Measurements from ENCODE around the gene RUBCN. TPM values are rescaled to one million over a fixed set of nuclear protein-coding genes. Genes with fewer than 3 reads are reported as not detected.

Gene RUBCN
- total and polyA plus RNA-seq, 9 of the 15 experiments (the other 6 are each of a cell fraction or from before 2014, with no cell fraction given) = 8.4 to 24.0 (median 11.9) TPM

DNA sequence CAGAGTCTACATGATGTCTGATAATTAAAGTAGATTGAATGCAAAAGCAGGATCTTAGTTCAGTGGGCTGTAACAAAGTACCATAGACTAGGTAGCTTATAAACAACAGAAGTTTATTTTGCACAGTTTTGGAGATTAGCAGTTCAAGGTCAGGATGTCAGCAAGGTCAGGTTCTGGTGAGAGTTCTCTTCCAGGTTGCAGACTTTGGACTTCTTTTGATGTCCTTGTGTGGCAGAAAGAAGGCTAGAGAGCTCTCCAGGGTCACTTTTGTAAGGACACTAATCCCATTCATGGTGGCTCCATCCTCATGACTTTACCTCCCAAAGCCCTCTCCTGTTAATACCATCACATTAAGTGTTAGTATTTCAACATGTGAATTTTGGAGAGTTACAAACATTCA is 25.1 kb upstream of the RUBCN start (continued):
- no peak for TF ChIP-seq MGA (IDR thresholded peaks at IDR 0.05)
- TF ChIP-seq POLR2A (conservative IDR thresholded peaks at IDR 0.05) = no peak
- no peak for TF ChIP-seq EWSR1 (IDR thresholded peaks at IDR 0.05; ENCODE audit: borderline replicate concordance, low read depth, partially characterized antibody)
